GM20431 (cell line): ENCODE results near the gene PHF2.

Source experiments
- in situ Hi-C: fragments of 300-500 bp; cut with MseI, MboI; formaldehyde crosslinking; loops from one replicate; pipeline ENCODE4 v1.15.0; 2020; ENCODE audit warnings: low sequenced_read_pairs; ENCODE audit not compliant: unreplicated experiment

PHF2 gene

GRCh38 chr9:93582550-93582949, 6.2 kb downstream of the PHF2 start:
- in situ Hi-C loops, result no loop called here

DNA sequence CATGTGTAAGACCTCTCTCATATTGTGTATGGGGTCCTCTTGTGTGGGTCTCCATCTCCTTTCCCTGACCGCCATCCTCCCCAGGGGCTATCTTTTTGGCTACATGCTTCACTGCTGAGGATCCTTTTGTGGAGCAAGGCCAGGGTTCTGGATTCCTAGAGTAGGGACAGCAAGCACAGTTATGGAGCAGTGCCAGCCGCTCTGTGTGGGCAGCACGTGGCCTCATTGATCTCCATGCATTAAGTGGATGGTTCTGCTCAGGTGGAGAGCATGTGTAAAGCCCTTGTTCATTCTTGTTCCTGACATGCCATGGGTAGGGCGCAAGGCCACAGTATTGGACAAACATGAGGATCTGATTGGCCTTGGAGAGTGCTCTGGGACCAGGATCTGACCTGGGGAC, 8.9 kb downstream of the PHF2 start:
- in situ Hi-C loops, result no loop called here

- in situ Hi-C loops, result no loop called here
Measured at GRCh38 chr9:93585695-93586094, 9.3 kb downstream of the PHF2 start.

DNA sequence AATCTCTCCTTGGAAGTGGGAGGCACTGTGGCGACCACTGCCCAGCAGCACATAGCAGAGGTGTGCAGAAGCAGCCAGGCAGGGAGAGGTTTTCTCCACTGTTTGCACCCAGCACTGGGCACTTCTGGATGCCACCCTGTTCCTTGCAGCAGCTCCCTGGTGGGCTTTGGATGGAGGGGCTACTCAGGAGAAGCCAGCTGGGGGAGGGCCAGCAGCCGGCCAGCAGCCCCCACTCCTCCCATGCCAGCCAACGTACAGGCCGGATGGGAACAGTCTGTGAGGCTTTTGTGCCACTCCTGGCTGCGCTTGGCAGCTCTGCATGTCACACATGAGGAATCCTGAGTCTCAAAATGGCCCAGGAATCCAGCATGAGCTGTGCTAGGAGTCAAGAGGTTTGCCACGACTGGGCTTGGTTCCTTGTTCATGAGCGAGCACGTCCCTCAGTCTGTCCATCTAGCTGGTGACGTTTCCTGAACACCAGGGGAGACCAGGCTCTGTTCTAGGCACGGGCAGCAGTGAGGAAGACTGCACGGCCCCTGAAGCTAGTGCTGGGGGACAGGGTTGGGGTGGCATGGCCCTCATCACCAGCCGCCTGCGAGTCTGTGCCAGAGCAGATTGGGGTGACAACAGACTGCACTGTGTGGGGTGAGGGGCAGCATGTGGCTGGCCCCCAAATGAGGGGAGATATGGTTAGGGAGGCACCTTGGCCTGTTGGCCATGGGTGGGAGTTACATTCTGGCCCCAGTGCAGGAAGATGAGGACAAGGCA, 10.1 kb downstream of the PHF2 start:
- in situ Hi-C loops, result no loop called here

GRCh38 chr9:93587284-93587650, 10.9 kb downstream of the PHF2 start:
- in situ Hi-C loops, result no loop called here

DNA sequence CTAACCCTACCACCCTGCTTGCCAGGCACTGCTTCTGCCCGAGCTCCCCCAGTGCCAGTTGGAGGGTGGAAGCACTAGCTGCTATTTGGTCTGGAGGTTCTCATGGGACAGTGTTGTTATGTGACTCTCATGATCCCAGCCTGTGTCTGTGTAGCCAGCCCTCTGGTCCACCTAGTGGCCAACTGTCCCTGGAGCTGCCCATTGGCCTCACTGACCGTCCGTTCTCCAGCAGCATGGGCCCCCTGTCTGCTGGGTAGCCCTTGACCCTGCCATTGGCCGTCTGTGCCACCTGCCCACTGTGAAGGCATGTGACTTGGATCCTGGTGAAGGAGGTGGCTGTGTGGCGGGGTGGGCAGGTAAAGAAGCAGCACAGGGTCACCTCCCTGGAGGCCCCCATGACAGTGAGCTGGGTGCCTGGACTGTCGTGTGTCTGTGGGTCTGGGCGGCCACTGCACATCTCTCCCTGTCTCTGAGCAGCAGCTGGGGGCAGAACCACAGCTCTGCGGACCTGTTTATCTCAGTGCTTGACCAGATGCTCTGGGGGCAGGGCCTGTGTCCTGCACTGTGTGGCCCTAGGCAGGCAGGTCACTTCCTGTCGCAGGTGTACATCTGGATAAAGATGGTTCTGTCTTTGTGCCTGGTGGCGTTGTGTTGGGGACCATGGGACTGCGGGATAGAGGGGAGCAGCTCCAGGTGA, 11.4 kb downstream of the PHF2 start:
- in situ Hi-C loops, result no loop called here

GRCh38 chr9:93588641-93589609, 12.5 kb downstream of the PHF2 start:
- in situ Hi-C loops, result no loop called here

DNA sequence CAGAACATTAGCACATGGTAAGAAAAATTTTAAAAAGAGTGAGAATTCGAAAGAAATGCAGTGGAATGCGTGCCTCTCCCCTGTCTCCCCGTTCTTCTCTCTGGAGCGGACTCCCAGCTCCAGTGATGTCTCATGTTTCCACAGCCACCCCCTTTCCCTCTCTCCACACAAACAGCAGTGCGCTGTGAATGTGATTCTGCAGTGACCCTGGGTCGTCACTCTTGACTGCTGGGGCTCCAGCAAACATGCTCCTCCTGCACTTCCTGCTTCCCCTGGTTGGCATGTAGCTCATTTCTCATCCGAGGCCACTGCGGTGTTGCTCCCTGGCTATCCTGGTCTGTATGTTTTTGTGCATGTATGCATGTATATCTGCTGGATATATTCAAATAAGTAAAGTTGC, 13.3 kb downstream of the PHF2 start:
- in situ Hi-C loops, result no loop called here

DNA sequence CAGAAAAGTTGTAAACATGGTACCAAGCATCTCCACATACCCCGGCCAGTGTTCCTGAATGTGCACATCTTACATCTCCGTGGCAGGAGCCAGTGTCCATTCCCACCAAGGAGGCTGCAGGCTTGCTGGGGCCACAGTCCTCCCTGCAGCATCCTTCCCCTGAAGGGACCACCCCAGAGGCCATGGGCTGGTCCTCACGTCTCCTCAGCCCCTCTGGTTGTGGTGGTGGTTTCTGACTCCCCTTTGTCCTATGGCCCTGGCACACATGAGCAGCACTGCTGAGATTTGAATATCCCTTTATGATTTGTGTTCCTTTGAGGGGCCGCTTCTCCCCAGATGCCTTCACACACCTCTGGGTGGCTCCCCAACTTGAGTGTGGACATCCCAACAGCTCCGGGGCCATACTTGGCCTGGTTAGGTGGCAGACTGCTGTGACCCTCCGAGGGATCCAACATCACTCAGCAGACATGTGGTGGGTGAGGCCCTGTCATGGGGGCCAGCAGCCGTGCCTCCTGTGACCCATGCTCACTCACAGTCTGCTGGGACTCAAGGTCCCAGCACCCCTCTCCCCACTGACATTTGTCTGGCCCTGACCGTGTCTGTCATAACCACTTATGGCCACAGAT, 14.3 kb downstream of the PHF2 start:
- in situ Hi-C loops, result no loop called here

DNA sequence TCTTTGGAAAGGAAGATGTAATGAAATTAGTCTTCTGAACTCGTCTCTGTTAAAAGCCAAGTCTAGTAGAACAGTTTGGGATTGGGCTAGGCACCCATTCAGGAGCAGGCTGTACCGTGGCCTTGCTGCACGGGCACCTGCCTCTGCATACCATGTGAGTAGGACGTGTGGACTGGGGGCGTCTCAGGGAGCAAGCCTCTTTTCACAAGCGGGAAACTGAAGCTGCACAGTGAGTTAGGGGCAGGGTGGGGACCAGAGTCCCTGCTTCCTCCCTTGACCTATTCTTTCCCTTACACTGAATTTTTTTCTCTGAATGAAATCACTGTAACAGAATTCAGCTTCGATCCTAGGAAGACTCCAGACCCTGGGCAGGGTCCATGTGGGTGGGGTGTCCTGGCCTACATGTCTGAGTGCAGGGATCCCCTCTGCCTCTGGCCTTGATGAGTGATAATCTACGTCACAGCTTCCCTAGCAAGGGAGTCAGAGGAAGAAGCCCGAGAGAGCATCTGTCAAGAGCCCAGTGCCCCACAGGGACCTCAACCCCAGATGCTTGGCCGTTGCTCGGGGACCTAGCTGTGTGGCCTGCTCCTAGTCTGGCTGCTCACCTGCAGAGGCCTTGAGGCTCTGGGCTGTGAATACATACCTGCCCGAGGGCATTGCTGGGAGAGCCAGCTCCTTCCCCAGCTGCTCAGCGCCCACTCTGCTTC, 15.1 kb downstream of the PHF2 start:
- in situ Hi-C loops, result no loop called here

GRCh38 chr9:93592008-93592642, 15.7 kb downstream of the PHF2 start:
- in situ Hi-C loops, result no loop called here

DNA sequence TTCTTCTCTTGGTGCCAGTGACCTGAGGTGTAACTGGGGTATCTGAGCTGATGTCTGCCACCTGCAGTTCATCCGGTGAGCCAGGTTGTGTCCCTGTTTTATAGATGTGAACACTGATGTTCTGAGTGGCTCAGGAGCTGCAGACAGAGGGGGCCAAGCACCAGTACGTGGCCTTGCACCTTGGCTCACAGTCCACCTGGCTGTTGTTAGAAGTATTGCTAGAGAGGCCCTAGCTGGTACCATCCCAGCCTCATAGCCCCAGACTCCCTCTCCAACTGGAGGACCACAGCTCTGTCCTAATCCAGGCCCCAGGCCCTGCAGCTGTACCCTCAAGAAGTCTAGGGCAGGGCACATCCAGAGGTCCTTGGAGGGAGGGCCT, 16.2 kb downstream of the PHF2 start:
- in situ Hi-C loops, result no loop called here

GRCh38 chr9:93593144-93593658, 16.8 kb downstream of the PHF2 start:
- in situ Hi-C loops, result no loop called here

- in situ Hi-C loops, result no loop called here
Measured at GRCh38 chr9:93594041-93594756, 17.8 kb downstream of the PHF2 start.

- in situ Hi-C loops, result no loop called here
Measured at GRCh38 chr9:93595461-93595860, 19.1 kb downstream of the PHF2 start.

DNA sequence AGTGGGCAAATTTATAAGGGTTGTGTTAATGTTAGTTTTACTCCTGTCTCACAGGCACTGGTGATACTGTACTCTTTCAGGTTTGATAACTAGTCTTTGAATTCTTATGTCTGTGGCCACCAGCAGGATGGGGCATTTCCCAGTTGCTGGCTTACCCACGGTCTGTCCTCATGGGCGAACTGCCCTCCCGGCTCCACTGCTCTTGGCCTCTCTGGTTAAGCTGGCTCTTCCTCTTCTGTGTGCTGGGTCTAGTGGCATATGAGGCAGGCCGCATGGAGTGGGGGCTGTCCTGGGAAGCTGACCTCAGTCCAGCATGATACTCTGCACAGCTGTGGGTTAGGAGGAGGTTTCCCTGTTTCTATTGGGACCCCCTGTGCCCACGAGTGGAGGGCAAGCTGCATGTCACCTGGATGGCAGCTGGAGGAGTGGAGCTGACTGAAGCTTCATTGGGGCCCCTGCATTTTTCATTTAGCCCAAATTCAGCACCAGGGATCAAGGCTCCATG, 19.5 kb downstream of the PHF2 start:
- in situ Hi-C loops, result no loop called here

GRCh38 chr9:93596399-93596798, 20.0 kb downstream of the PHF2 start:
- in situ Hi-C loops, result no loop called here

GRCh38 chr9:93597142-93597706, 20.8 kb downstream of the PHF2 start:
- in situ Hi-C loops, result no loop called here
